Neutrophil (primary cell): ENCODE data around the gene SMARCD1.

Experiments used
- H3K27ac ChIP-seq: fragments of 200-600 bp; sonication (generic); 2 replicates; pipeline ENCODE4 v1.5.1; 2016; ENCODE audit warnings: mild to moderate bottlenecking, moderate library complexity
- H3K27me3 ChIP-seq: fragments of 200-600 bp; sonication (generic); 2 replicates; pipeline ENCODE4 v1.6.0; 2016; ENCODE audit warnings: mild to moderate bottlenecking
- H3K36me3 ChIP-seq: fragments of 200-600 bp; sonication (generic); 2 replicates; pipeline ENCODE4 v1.5.1; 2017
- H3K4me1 ChIP-seq, 2 experiments: fragments of 200-600 bp in 1 of 2; sonication (generic) in 1 of 2; 1 replicate in 1 of 2; 2 replicates in 1 of 2; pipeline versions ENCODE4 v1.5.1 to v1.6.1; 2013 to 2016; ENCODE audit warnings: low read depth in 1 of 2, low read length in 1 of 2, mild to moderate bottlenecking in 1 of 2, moderate library complexity in 1 of 2; ENCODE audit not compliant: control insufficient read depth in 1 of 2, insufficient read depth in 1 of 2
- H3K4me3 ChIP-seq, 2 experiments: fragments of 200-600 bp in 1 of 2; sonication (generic) in 1 of 2; 1 replicate in 1 of 2; 2 replicates in 1 of 2; pipeline ENCODE4 v1.5.1; 2013 to 2016; ENCODE audit warnings: low read depth in 1 of 2, low read length in 1 of 2, mild to moderate bottlenecking in 1 of 2, moderate library complexity in 1 of 2
- H3K9me3 ChIP-seq: fragments of 200-600 bp; sonication (generic); 2 replicates; pipeline ENCODE4 v1.5.1; 2016
- TF ChIP-seq, protein P1 (sequence below): fragments of 200-600 bp; sonication (generic); IDR thresholded peaks from 2 replicates; pipeline ENCODE4 v1.5.1; 2016; ENCODE audit warnings: antibody characterized with exemption

Gene SMARCD1

DNA sequence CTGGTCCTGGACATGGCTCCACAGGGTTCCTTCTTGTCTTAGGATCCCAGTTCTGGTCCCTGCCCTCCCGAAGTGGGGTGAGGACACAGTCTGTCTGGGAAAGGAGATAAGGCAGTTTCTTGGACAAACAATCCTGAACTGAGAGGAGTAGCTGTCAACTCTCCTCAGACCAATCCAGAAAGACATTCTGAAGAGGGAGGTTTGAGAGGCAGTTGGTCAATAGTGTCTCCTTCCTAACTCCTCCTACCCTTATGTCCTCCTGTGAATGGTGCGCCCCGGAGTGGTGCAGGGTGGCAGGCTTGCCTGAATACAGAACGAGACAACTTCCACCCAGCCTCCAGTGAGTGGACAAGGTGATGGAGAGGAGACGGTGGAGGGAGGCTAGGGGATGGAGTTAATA is 43.2 kb upstream of the SMARCD1 start:
- Histone ChIP-seq H3K27me3 (no peaks in the 10 kb centered on the region), H3K27ac (no peak overlapping the region), H3K9me3 (no peaks in the 10 kb centered on the region), H3K4me3 (no peak overlapping the region), H3K4me1 (peaks cover 14 to 16% of the 10 kb centered on the region in 2 experiments), H3K36me3 (no peaks in the 10 kb centered on the region)
- TF ChIP-seq, protein P1, sequence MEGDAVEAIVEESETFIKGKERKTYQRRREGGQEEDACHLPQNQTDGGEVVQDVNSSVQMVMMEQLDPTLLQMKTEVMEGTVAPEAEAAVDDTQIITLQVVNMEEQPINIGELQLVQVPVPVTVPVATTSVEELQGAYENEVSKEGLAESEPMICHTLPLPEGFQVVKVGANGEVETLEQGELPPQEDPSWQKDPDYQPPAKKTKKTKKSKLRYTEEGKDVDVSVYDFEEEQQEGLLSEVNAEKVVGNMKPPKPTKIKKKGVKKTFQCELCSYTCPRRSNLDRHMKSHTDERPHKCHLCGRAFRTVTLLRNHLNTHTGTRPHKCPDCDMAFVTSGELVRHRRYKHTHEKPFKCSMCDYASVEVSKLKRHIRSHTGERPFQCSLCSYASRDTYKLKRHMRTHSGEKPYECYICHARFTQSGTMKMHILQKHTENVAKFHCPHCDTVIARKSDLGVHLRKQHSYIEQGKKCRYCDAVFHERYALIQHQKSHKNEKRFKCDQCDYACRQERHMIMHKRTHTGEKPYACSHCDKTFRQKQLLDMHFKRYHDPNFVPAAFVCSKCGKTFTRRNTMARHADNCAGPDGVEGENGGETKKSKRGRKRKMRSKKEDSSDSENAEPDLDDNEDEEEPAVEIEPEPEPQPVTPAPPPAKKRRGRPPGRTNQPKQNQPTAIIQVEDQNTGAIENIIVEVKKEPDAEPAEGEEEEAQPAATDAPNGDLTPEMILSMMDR, result no peak

DNA sequence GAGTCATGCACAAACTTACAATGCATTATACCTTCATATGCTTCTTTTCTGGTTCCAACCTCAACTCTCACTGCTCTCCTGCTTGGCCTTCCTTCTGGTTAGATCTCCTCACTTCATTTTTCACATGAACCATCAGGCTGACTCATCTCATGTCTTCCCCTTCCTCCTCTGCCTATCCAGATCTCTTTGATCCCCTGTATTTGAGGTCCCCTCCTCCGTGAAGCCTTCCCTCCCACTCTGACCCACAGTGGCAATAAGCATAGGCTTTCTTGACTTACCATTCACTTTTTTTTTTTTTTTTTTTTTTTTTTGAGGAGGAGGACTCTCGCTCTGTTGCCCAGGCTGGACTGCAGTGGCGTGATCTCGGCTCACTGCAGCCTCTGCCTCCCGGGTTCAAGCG is 42.4 kb upstream of the SMARCD1 start:
- Histone ChIP-seq H3K27me3 (no peaks in the 10 kb centered on the region), H3K4me1 (peaks cover 14 to 16% of the 10 kb centered on the region in 2 experiments), H3K36me3 (no peaks in the 10 kb centered on the region), H3K9me3 (no peaks in the 10 kb centered on the region), H3K27ac (no peak overlapping the region), H3K4me3 (no peak overlapping the region)
- TF ChIP-seq, protein P1, result no peak

DNA sequence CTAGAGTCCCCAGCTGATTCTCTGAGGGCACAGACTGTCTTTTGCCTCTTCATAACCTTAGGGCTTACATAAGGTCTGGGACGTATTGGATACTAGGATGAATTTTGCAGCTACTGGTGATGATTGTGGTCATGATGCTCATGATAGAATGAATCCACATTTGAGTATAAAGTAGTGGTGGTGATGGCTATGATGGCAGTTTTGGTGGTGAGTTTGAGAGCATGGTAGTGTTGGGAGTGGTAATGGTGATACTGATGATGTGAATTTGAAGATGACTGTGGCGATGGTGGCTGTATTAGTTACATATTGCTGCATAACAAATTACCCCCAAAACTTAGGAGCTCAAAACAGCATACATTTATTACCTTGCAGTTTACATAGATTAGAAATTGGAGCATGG is 41.8 kb upstream of the SMARCD1 start:
- TF ChIP-seq, protein P1, result no peak
- H3K27me3 ChIP-seq, result no peaks in the 10 kb centered on the region

DNA sequence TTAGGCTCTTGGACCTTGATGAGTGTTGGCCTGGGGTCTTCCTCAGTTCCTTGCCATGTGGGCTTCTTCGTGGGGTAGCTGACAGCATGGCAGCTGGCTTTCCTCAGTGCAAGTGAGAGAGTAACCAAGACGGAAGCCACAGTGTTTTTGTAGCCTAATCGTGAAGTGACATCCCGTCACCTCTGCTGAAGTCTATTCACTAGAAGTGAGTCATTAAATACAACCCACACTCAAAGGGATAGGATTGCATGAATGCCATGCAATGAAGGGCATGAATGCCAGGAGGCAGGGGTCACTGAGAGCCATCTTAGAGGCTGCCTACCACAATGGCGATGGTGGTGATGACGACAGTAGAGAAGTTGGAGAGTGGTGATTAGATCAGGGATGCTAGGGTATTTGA is 41.3 kb upstream of the SMARCD1 start:
- TF ChIP-seq, protein P1, result no peak
- H3K27me3 ChIP-seq, result no peaks in the 10 kb centered on the region

More for the DNA sequence above, 41.8 kb upstream of the SMARCD1 start:
- H3K4me3 ChIP-seq, result no peak overlapping the region
- no peaks in the 10 kb centered on the region for H3K9me3 ChIP-seq
- H3K36me3 ChIP-seq, result no peaks in the 10 kb centered on the region
- H3K4me1 ChIP-seq, result peaks cover 10 to 12% of the 10 kb centered on the region in 2 experiments
- no peak overlapping the region for H3K27ac ChIP-seq

GRCh38 chr12:50047693-50048250 is 37.4 kb upstream of the SMARCD1 start:
- no peaks in the 10 kb centered on the region for H3K27me3 ChIP-seq
- no peak overlapping the region for H3K4me3 ChIP-seq
- no peak overlapping the region for H3K27ac ChIP-seq
- no peaks in the 10 kb centered on the region for H3K9me3 ChIP-seq
- H3K4me1 ChIP-seq, result peaks cover 34 to 39% of the 10 kb centered on the region in 2 experiments
- H3K36me3 ChIP-seq, result no peaks in the 10 kb centered on the region
- TF ChIP-seq, protein P1, result no peak

More for the DNA sequence above, 41.3 kb upstream of the SMARCD1 start:
- no peaks in the 10 kb centered on the region for H3K36me3 ChIP-seq
- no peak overlapping the region for H3K27ac ChIP-seq
- peaks cover 7 to 12% of the 10 kb centered on the region in 2 experiments for H3K4me1 ChIP-seq
- H3K4me3 ChIP-seq, result no peak overlapping the region
- H3K9me3 ChIP-seq, result no peaks in the 10 kb centered on the region
